HG02642 (cell line): ENCODE results near the gene NOTCH3.

Experiments used
- ATAC-seq: cut with Tn5 transposase; IDR thresholded peaks from one replicate; pipeline ENCODE4 v1.9.1; 2021; ENCODE audit warnings: mild to moderate bottlenecking; ENCODE audit not compliant: unreplicated experiment, poor library complexity

Gene NOTCH3

GRCh38 chr19:15200553-15201364 lies at the start of gene NOTCH3:
Gene NOTCH3 (minus strand): TSS chr19:15200995. CDS start chr19:15200905, 90 bp downstream.
- ATAC-seq: no peak

- no peak for ATAC-seq
Measured at GRCh38 chr19:15250640-15250993, 49.8 kb upstream of the NOTCH3 start.

- ATAC-seq: no peak
Measured at GRCh38 chr19:15249972-15250639, 49.3 kb upstream of the NOTCH3 start.

GRCh38 chr19:15249528-15249874 lies 48.7 kb upstream of the NOTCH3 start:
- no peak for ATAC-seq

- ATAC-seq: no peak
Measured at GRCh38 chr19:15248648-15249527, 48.1 kb upstream of the NOTCH3 start.

- ATAC-seq: no peak
Measured at GRCh38 chr19:15248106-15248505, 47.3 kb upstream of the NOTCH3 start.

- no peak for ATAC-seq
Measured at GRCh38 chr19:15247107-15248014, 46.6 kb upstream of the NOTCH3 start.

- no peak for ATAC-seq
Measured at GRCh38 chr19:15246198-15246481, 45.3 kb upstream of the NOTCH3 start.

- ATAC-seq: no peak
Measured at GRCh38 chr19:15245370-15246197, 44.8 kb upstream of the NOTCH3 start.

GRCh38 chr19:15244808-15245207 lies 44.0 kb upstream of the NOTCH3 start:
- ATAC-seq: no peak

GRCh38 chr19:15244106-15244803 lies 43.5 kb upstream of the NOTCH3 start:
- no peak for ATAC-seq

GRCh38 chr19:15243236-15243957 lies 42.6 kb upstream of the NOTCH3 start:
- no peak for ATAC-seq

- ATAC-seq: no peak
Measured at GRCh38 chr19:15241259-15241910, 40.6 kb upstream of the NOTCH3 start.

- ATAC-seq: no peak
Measured at GRCh38 chr19:15240515-15240914, 39.7 kb upstream of the NOTCH3 start.

GRCh38 chr19:15239337-15239949 lies 38.6 kb upstream of the NOTCH3 start:
- no peak for ATAC-seq

GRCh38 chr19:15238639-15239155 lies 37.9 kb upstream of the NOTCH3 start:
- no peak for ATAC-seq
